ENCODE results near the gene DNAJC25.

Gene DNAJC25

GRCh38 chr9:111627260-111627963 is 3.7 kb upstream of the DNAJC25 start:
- no peaks in the 10 kb centered on the region for H3K27me3 ChIP-seq (ENCODE audit: control insufficient read depth, insufficient read depth, low read length, poor library complexity, severe bottlenecking)
- H3K36me3 ChIP-seq (ENCODE audit: control insufficient read depth, insufficient read depth, low read length), result no peaks in the 10 kb centered on the region
- H3K4me3 ChIP-seq (ENCODE audit: insufficient read depth, low read depth, low read length), result no peak overlapping the region
- H3K9me3 ChIP-seq (ENCODE audit: control insufficient read depth, low read length), result no peaks in the 10 kb centered on the region
- peaks cover 3% of the 10 kb centered on the region for H3K4me1 ChIP-seq (ENCODE audit: control insufficient read depth, insufficient read depth, low read length)
- WGBS, 2 experiments, result 76 to 85% methylated on average over 6 to 7 of the region's 7 CpGs
- no peak overlapping the region for H3K27ac ChIP-seq (ENCODE audit: insufficient read depth, low read depth, low read length, poor library complexity, severe bottlenecking)

- Histone ChIP-seq H3K9me3 (ENCODE audit: control insufficient read depth, low read length) (no peaks in the 10 kb centered on the region), H3K36me3 (ENCODE audit: control insufficient read depth, insufficient read depth, low read length) (no peaks in the 10 kb centered on the region), H3K4me3 (ENCODE audit: insufficient read depth, low read depth, low read length) (no peak overlapping the region), H3K4me1 (ENCODE audit: control insufficient read depth, insufficient read depth, low read length) (peaks cover 13% of the 10 kb centered on the region), H3K27me3 (ENCODE audit: control insufficient read depth, insufficient read depth, low read length, poor library complexity, severe bottlenecking) (no peaks in the 10 kb centered on the region), H3K27ac (ENCODE audit: insufficient read depth, low read depth, low read length, poor library complexity, severe bottlenecking) (no peak overlapping the region)
- 86 to 91% methylated on average over 7 of the region's 7 CpGs for WGBS, 2 experiments
Observed at GRCh38 chr9:111628411-111628810, 2.7 kb upstream of the DNAJC25 start.

- Histone ChIP-seq H3K9me3 (ENCODE audit: control insufficient read depth, low read length) (no peaks in the 10 kb centered on the region), H3K27ac (ENCODE audit: insufficient read depth, low read depth, low read length, poor library complexity, severe bottlenecking) (peak overlapping the region; percentile 46), H3K4me1 (ENCODE audit: control insufficient read depth, insufficient read depth, low read length) (peaks cover 14% of the 10 kb centered on the region), H3K4me3 (ENCODE audit: insufficient read depth, low read depth, low read length) (peak overlapping the region; percentile 90), H3K27me3 (ENCODE audit: control insufficient read depth, insufficient read depth, low read length, poor library complexity, severe bottlenecking) (no peaks in the 10 kb centered on the region), H3K36me3 (ENCODE audit: control insufficient read depth, insufficient read depth, low read length) (no peaks in the 10 kb centered on the region)
- WGBS, 2 experiments, result 29 to 30% methylated on average over 16 to 17 of the region's 17 CpGs
Observed at GRCh38 chr9:111630182-111630963, 761 bp upstream of the DNAJC25 start.

GRCh38 chr9:111630964-111631213 is 245 bp upstream of the DNAJC25 start:
- Histone ChIP-seq H3K27me3 (ENCODE audit: control insufficient read depth, insufficient read depth, low read length, poor library complexity, severe bottlenecking) (no peaks in the 10 kb centered on the region), H3K4me1 (ENCODE audit: control insufficient read depth, insufficient read depth, low read length) (peaks cover 14% of the 10 kb centered on the region), H3K4me3 (ENCODE audit: insufficient read depth, low read depth, low read length) (peak overlapping the region; percentile 90), H3K9me3 (ENCODE audit: control insufficient read depth, low read length) (no peaks in the 10 kb centered on the region), H3K27ac (ENCODE audit: insufficient read depth, low read depth, low read length, poor library complexity, severe bottlenecking) (peak overlapping the region; percentile 46), H3K36me3 (ENCODE audit: control insufficient read depth, insufficient read depth, low read length) (no peaks in the 10 kb centered on the region)
- WGBS, 2 experiments, result 0% methylated on average over 14 of the region's 14 CpGs

GRCh38 chr9:111632060-111632459 is 926 bp downstream of the DNAJC25 start:
- Histone ChIP-seq H3K4me1 (ENCODE audit: control insufficient read depth, insufficient read depth, low read length) (peaks cover 14% of the 10 kb centered on the region), H3K27ac (ENCODE audit: insufficient read depth, low read depth, low read length, poor library complexity, severe bottlenecking) (no peak overlapping the region), H3K27me3 (ENCODE audit: control insufficient read depth, insufficient read depth, low read length, poor library complexity, severe bottlenecking) (no peaks in the 10 kb centered on the region), H3K36me3 (ENCODE audit: control insufficient read depth, insufficient read depth, low read length) (no peaks in the 10 kb centered on the region), H3K9me3 (ENCODE audit: control insufficient read depth, low read length) (no peaks in the 10 kb centered on the region), H3K4me3 (ENCODE audit: insufficient read depth, low read depth, low read length) (peak overlapping the region; percentile 90)
- WGBS, 2 experiments, result 47 to 53% methylated on average over 5 of the region's 5 CpGs

- WGBS, 2 experiments, result 89 to 93% methylated on average over 7 of the region's 7 CpGs
- H3K4me1 ChIP-seq (ENCODE audit: control insufficient read depth, insufficient read depth, low read length), result peaks cover 14% of the 10 kb centered on the region
- H3K9me3 ChIP-seq (ENCODE audit: control insufficient read depth, low read length), result no peaks in the 10 kb centered on the region
- no peak overlapping the region for H3K4me3 ChIP-seq (ENCODE audit: insufficient read depth, low read depth, low read length)
- H3K36me3 ChIP-seq (ENCODE audit: control insufficient read depth, insufficient read depth, low read length), result no peaks in the 10 kb centered on the region
- H3K27me3 ChIP-seq (ENCODE audit: control insufficient read depth, insufficient read depth, low read length, poor library complexity, severe bottlenecking), result no peaks in the 10 kb centered on the region
- H3K27ac ChIP-seq (ENCODE audit: insufficient read depth, low read depth, low read length, poor library complexity, severe bottlenecking), result no peak overlapping the region
Observed at GRCh38 chr9:111632695-111633388, 1.7 kb downstream of the DNAJC25 start.

- no peaks in the 10 kb centered on the region for H3K36me3 ChIP-seq (ENCODE audit: control insufficient read depth, insufficient read depth, low read length)
- H3K9me3 ChIP-seq (ENCODE audit: control insufficient read depth, low read length), result no peaks in the 10 kb centered on the region
- H3K27me3 ChIP-seq (ENCODE audit: control insufficient read depth, insufficient read depth, low read length, poor library complexity, severe bottlenecking), result no peaks in the 10 kb centered on the region
- 96 to 98% methylated on average over 1 of the region's 1 CpG for WGBS, 2 experiments
- peaks cover 14% of the 10 kb centered on the region for H3K4me1 ChIP-seq (ENCODE audit: control insufficient read depth, insufficient read depth, low read length)
- no peak overlapping the region for H3K4me3 ChIP-seq (ENCODE audit: insufficient read depth, low read depth, low read length)
- no peak overlapping the region for H3K27ac ChIP-seq (ENCODE audit: insufficient read depth, low read depth, low read length, poor library complexity, severe bottlenecking)
Observed at GRCh38 chr9:111633389-111633736, 2.2 kb downstream of the DNAJC25 start.

GRCh38 chr9:111634860-111635259 is 3.7 kb downstream of the DNAJC25 start:
- H3K36me3 ChIP-seq (ENCODE audit: control insufficient read depth, insufficient read depth, low read length), result no peaks in the 10 kb centered on the region
- H3K27me3 ChIP-seq (ENCODE audit: control insufficient read depth, insufficient read depth, low read length, poor library complexity, severe bottlenecking), result no peaks in the 10 kb centered on the region
- H3K4me3 ChIP-seq (ENCODE audit: insufficient read depth, low read depth, low read length), result no peak overlapping the region
- WGBS, 2 experiments, result 100% methylated on average over 1 of the region's 1 CpG
- no peaks in the 10 kb centered on the region for H3K9me3 ChIP-seq (ENCODE audit: control insufficient read depth, low read length)
- no peak overlapping the region for H3K27ac ChIP-seq (ENCODE audit: insufficient read depth, low read depth, low read length, poor library complexity, severe bottlenecking)
- H3K4me1 ChIP-seq (ENCODE audit: control insufficient read depth, insufficient read depth, low read length), result peaks cover 14% of the 10 kb centered on the region

GRCh38 chr9:111637421-111637950 is 6.4 kb downstream of the DNAJC25 start:
- no peaks in the 10 kb centered on the region for H3K27me3 ChIP-seq (ENCODE audit: control insufficient read depth, insufficient read depth, low read length, poor library complexity, severe bottlenecking)
- H3K27ac ChIP-seq (ENCODE audit: insufficient read depth, low read depth, low read length, poor library complexity, severe bottlenecking), result no peak overlapping the region
- no peak overlapping the region for H3K4me3 ChIP-seq (ENCODE audit: insufficient read depth, low read depth, low read length)
- no peaks in the 10 kb centered on the region for H3K36me3 ChIP-seq (ENCODE audit: control insufficient read depth, insufficient read depth, low read length)
- WGBS, 2 experiments, result 84 to 92% methylated on average over 6 of the region's 6 CpGs
- peaks cover 10% of the 10 kb centered on the region for H3K4me1 ChIP-seq (ENCODE audit: control insufficient read depth, insufficient read depth, low read length)
- H3K9me3 ChIP-seq (ENCODE audit: control insufficient read depth, low read length), result no peaks in the 10 kb centered on the region

GRCh38 chr9:111644195-111644772 is 13.2 kb downstream of the DNAJC25 start:
- Histone ChIP-seq H3K27ac (ENCODE audit: insufficient read depth, low read depth, low read length, poor library complexity, severe bottlenecking) (no peak overlapping the region), H3K27me3 (ENCODE audit: control insufficient read depth, insufficient read depth, low read length, poor library complexity, severe bottlenecking) (no peaks in the 10 kb centered on the region), H3K36me3 (ENCODE audit: control insufficient read depth, insufficient read depth, low read length) (peaks cover 9% of the 10 kb centered on the region), H3K4me3 (ENCODE audit: insufficient read depth, low read depth, low read length) (no peak overlapping the region), H3K4me1 (ENCODE audit: control insufficient read depth, insufficient read depth, low read length) (no peaks in the 10 kb centered on the region), H3K9me3 (ENCODE audit: control insufficient read depth, low read length) (no peaks in the 10 kb centered on the region)
- 95% methylated on average over 8 of the region's 8 CpGs for WGBS, 2 experiments

Data from ectodermal cell (in vitro differentiated cells).